WERI-Rb-1 (cell line): Measurements from ENCODE around the gene SERTM1.

Source experiments
- DNase-seq: peaks from one replicate; pipeline ENCODE4 v3.0.0-alpha.2; 2020
- H3K27ac ChIP-seq: fragments of 250-450 bp; sonication (Bioruptor Pico); 2 replicates; pipeline ENCODE4 v1.5.1; 2020; ENCODE audit warnings: mild to moderate bottlenecking, moderate library complexity
- H3K27me3 ChIP-seq: fragments of 250-450 bp; sonication (Bioruptor Pico); 2 replicates; pipeline ENCODE4 v1.5.1; 2021; ENCODE audit warnings: mild to moderate bottlenecking, low read depth, moderate library complexity; ENCODE audit not compliant: insufficient read depth, severe bottlenecking
- H3K36me3 ChIP-seq: fragments of 250-450 bp; sonication (Bioruptor Pico); 2 replicates; pipeline ENCODE4 v1.5.1; 2020; ENCODE audit warnings: mild to moderate bottlenecking, moderate library complexity
- H3K4me3 ChIP-seq: 2 replicates; pipeline ENCODE4 v1.5.1; 2011; ENCODE audit warnings: low read depth, mild to moderate bottlenecking, control low read depth, low read length
- H3K9me3 ChIP-seq: fragments of 250-450 bp; sonication (Bioruptor Pico); 2 replicates; pipeline ENCODE4 v1.5.1; 2021; ENCODE audit warnings: mild to moderate bottlenecking, moderate library complexity; ENCODE audit not compliant: severe bottlenecking
- TF ChIP-seq, protein P1 (sequence below): IDR thresholded peaks from 2 replicates; pipeline ENCODE4 v1.5.1; 2011; ENCODE audit warnings: low read depth, mild to moderate bottlenecking, control low read depth, inconsistent platforms, low read length

The SERTM1 gene

DNA sequence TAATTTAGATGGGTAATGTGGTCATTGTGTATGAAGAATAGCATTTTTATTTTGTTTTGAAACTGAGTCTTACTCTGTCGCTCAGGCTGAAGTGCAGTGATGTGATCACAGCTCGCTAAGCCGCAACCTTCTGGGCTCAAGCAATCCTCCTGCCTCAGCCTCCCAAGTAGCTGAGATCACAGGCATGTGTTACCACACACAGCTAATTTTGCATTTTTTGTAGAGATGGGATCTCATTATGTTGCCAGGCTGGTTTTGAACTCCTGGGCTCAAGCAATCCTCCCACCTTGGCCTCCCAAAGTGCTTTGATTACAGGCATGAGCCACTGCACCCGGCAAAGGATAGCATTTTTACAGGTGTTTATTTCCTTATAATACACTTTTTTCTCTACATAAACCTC is 36.6 kb downstream of the SERTM1 start:
- no peak overlapping the region for H3K4me3 ChIP-seq
- H3K27ac ChIP-seq, result no peak overlapping the region
- no peaks in the 10 kb centered on the region for H3K9me3 ChIP-seq
- H3K36me3 ChIP-seq, result no peaks in the 10 kb centered on the region
- no peak for DNase-seq
- no peaks in the 10 kb centered on the region for H3K27me3 ChIP-seq
- TF ChIP-seq, protein P1, sequence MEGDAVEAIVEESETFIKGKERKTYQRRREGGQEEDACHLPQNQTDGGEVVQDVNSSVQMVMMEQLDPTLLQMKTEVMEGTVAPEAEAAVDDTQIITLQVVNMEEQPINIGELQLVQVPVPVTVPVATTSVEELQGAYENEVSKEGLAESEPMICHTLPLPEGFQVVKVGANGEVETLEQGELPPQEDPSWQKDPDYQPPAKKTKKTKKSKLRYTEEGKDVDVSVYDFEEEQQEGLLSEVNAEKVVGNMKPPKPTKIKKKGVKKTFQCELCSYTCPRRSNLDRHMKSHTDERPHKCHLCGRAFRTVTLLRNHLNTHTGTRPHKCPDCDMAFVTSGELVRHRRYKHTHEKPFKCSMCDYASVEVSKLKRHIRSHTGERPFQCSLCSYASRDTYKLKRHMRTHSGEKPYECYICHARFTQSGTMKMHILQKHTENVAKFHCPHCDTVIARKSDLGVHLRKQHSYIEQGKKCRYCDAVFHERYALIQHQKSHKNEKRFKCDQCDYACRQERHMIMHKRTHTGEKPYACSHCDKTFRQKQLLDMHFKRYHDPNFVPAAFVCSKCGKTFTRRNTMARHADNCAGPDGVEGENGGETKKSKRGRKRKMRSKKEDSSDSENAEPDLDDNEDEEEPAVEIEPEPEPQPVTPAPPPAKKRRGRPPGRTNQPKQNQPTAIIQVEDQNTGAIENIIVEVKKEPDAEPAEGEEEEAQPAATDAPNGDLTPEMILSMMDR, result no peak

- Histone ChIP-seq H3K4me3 (no peak overlapping the region), H3K27me3 (no peaks in the 10 kb centered on the region), H3K9me3 (no peaks in the 10 kb centered on the region), H3K36me3 (no peaks in the 10 kb centered on the region), H3K27ac (no peak overlapping the region)
- DNase-seq, result no peak
- TF ChIP-seq, protein P1, result no peak
These were observed 38.5 kb downstream of the SERTM1 start for GRCh38 chr13:36712290-36712689.

DNA sequence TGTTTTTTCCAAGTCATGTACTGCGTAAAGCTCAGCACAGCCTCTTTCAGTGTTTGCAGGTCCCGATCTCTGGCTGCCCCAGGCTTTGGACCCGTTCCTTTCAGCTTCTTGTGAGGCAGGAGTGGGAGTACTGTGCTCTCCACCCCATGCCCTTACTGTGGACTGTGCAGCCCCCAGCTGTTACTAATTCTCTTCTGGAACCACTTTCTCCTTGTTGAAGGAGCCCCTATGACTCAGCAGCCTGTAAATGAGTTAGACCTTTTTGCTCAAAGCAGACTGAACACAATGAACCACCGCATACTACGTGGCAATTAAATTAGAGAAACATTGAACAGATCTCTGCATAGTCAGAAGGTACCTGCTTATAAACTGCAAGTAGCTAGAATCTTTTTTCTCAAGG is 39.0 kb downstream of the SERTM1 start:
- Histone ChIP-seq H3K36me3 (no peaks in the 10 kb centered on the region), H3K27ac (no peak overlapping the region), H3K27me3 (no peaks in the 10 kb centered on the region), H3K9me3 (no peaks in the 10 kb centered on the region), H3K4me3 (no peak overlapping the region)
- no peak for DNase-seq
- TF ChIP-seq, protein P1, result no peak

GRCh38 chr13:36713887-36714286 is 40.1 kb downstream of the SERTM1 start:
- no peaks in the 10 kb centered on the region for H3K27me3 ChIP-seq
- H3K27ac ChIP-seq, result no peak overlapping the region
- no peaks in the 10 kb centered on the region for H3K36me3 ChIP-seq
- no peak overlapping the region for H3K4me3 ChIP-seq
- TF ChIP-seq, protein P1, result no peak
- no peak for DNase-seq
- no peaks in the 10 kb centered on the region for H3K9me3 ChIP-seq

GRCh38 chr13:36715841-36716240 is 42.0 kb downstream of the SERTM1 start:
- Histone ChIP-seq H3K4me3 (no peak overlapping the region), H3K36me3 (no peaks in the 10 kb centered on the region), H3K9me3 (no peaks in the 10 kb centered on the region), H3K27ac (no peak overlapping the region), H3K27me3 (no peaks in the 10 kb centered on the region)
- no peak for DNase-seq
- TF ChIP-seq, protein P1, result no peak

GRCh38 chr13:36717017-36717416 is 43.2 kb downstream of the SERTM1 start:
- Histone ChIP-seq H3K27ac (no peak overlapping the region), H3K36me3 (no peaks in the 10 kb centered on the region), H3K27me3 (no peaks in the 10 kb centered on the region), H3K9me3 (no peaks in the 10 kb centered on the region), H3K4me3 (no peak overlapping the region)
- TF ChIP-seq, protein P1, result no peak
- no peak for DNase-seq
